ENCODE results near the gene BPIFA3. TPM values are rescaled to one million over a fixed set of nuclear protein-coding genes. Genes with fewer than 3 reads are reported as not detected.

The BPIFA3 gene
- total RNA-seq, 4 donors from 2014 or later: not detected

DNA sequence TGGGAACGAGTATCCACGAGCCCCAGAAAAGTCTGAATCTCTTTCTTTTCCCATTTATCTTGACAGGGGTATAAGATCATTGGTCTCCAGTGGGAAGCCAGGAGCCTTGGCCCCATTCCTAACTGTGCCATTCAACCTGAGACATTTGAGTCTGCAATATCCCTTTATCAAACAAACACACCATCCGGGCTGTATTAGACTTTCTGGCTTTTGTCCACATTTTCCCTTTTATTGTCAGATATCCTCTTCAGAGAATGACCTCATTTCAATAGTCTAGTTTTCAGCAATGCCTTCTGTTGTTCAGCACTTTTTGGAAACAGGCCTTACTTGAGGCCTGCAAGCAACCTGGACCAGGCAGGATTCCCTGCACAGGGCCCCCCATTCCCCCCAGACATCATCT lies 34.3 kb downstream of the BPIFA3 start:
- Histone ChIP-seq H3K27me3 (peaks cover 0 to 4% (median 4%) of the 10 kb centered on the region in 3 donors), H3K27ac (no peak overlapping the region), H3K4me3 (no peak overlapping the region), H3K36me3 (no peaks in the 10 kb centered on the region), H3K4me1 (no peaks in the 10 kb centered on the region), H3K9me3 (no peaks in the 10 kb centered on the region)
- in situ Hi-C loops (cut with MboI; ENCODE audit: low sequenced_read_pairs in 4 of 4) (no loop called here), intact Hi-C loops (cut with DNase I; ENCODE audit: low total_unique reads) (no loop called here)
- ATAC-seq (no peak), DNase-seq (no peak)
- TF ChIP-seq POLR2A (IDR thresholded peaks at IDR 0.05): no peak
- TF ChIP-seq, protein P1, sequence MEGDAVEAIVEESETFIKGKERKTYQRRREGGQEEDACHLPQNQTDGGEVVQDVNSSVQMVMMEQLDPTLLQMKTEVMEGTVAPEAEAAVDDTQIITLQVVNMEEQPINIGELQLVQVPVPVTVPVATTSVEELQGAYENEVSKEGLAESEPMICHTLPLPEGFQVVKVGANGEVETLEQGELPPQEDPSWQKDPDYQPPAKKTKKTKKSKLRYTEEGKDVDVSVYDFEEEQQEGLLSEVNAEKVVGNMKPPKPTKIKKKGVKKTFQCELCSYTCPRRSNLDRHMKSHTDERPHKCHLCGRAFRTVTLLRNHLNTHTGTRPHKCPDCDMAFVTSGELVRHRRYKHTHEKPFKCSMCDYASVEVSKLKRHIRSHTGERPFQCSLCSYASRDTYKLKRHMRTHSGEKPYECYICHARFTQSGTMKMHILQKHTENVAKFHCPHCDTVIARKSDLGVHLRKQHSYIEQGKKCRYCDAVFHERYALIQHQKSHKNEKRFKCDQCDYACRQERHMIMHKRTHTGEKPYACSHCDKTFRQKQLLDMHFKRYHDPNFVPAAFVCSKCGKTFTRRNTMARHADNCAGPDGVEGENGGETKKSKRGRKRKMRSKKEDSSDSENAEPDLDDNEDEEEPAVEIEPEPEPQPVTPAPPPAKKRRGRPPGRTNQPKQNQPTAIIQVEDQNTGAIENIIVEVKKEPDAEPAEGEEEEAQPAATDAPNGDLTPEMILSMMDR (IDR thresholded peaks at IDR 0.05 in 4 of 5, conservative IDR thresholded peaks at IDR 0.05 in 1 of 5): no peak

DNA sequence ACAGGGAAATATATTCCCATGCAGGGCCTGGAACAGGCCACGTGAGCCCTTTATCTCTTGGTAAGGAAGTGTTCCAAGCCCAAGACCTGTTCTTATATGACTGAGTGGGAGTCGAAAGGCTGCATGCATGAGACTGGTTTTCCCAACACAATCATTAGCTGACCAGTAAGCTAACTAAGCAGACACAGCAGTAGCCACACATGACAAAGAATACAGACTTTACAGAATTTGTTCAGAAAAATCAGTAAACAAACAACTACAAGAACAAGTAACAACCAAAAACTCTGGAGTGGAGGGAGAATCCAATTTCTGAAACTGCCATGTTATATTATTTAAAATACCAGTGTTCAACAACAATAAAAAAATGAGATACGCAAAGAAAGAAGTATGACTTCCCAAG lies 35.3 kb downstream of the BPIFA3 start:
- no peak for DNase-seq
- H3K36me3 ChIP-seq: no peaks in the 10 kb centered on the region
- no peak for ATAC-seq
- H3K27ac ChIP-seq: no peak overlapping the region
- H3K9me3 ChIP-seq: no peaks in the 10 kb centered on the region
- H3K4me3 ChIP-seq: no peak overlapping the region
- H3K4me1 ChIP-seq: no peaks in the 10 kb centered on the region
- peaks cover 0 to 4% (median 4%) of the 10 kb centered on the region in 3 donors for H3K27me3 ChIP-seq
- TF ChIP-seq POLR2A (IDR thresholded peaks at IDR 0.05): no peak
- TF ChIP-seq, protein P1 (IDR thresholded peaks at IDR 0.05 in 4 of 5, conservative IDR thresholded peaks at IDR 0.05 in 1 of 5): no peak
- intact Hi-C loops (cut with DNase I; ENCODE audit: low total_unique reads) (no loop called here), in situ Hi-C loops (cut with MboI; ENCODE audit: low sequenced_read_pairs in 4 of 4) (no loop called here)

DNA sequence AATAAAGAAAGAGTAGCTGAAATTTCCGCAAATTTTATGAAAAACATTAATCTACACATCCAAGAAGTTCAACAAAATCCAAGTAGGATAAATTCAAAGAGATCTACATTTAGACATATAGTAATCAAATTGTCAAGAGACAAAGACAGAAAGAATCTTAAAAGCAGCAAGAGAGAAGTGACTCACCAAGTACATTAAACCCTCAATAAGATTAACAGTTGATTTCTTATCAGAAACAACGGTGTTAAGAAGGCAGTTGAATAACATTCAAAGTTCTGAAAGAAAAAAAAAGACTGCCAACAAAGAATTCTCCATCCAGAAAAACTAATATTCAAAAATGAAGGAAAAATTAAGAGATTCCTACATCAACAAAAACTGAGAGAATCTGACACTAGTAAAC lies 37.9 kb downstream of the BPIFA3 start:
- no peaks in the 10 kb centered on the region for H3K4me1 ChIP-seq
- TF ChIP-seq, protein P1 (IDR thresholded peaks at IDR 0.05 in 4 of 5, conservative IDR thresholded peaks at IDR 0.05 in 1 of 5): no peak
- no peak for TF ChIP-seq POLR2A (IDR thresholded peaks at IDR 0.05)
- in situ Hi-C loops (cut with MboI; ENCODE audit: low sequenced_read_pairs in 4 of 4): no loop called here
- no peak overlapping the region for H3K4me3 ChIP-seq
- no peaks in the 10 kb centered on the region for H3K36me3 ChIP-seq
- intact Hi-C loops (cut with DNase I; ENCODE audit: low total_unique reads): no loop called here
- DNase-seq: no peak
- H3K27me3 ChIP-seq: peaks cover 0 to 8% (median 4%) of the 10 kb centered on the region in 3 donors
- H3K9me3 ChIP-seq: no peaks in the 10 kb centered on the region
- no peak for ATAC-seq
- H3K27ac ChIP-seq: no peak overlapping the region

DNA sequence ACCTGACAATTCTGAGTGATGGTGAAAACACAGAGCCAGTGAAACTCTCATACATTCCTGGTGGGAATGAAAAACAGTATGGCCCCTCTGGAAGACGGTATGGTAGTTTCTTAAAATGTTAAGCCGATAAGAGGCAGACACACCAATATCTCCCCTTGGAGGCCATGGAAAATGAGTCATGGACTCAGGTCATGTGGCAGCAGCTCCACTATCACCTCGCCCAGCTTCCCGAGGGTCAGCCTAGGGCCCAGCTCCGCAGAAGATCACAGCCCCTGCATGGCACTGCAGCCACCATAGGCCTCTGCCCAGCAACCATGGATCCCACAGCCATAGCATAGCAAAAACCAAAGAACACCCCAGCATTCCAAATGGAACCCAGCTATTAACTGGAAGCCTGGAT lies 40.1 kb downstream of the BPIFA3 start:
- intact Hi-C loops (cut with DNase I; ENCODE audit: low total_unique reads): no loop called here

More for the DNA sequence above, 40.1 kb downstream of the BPIFA3 start:
- no peak for DNase-seq
- Histone ChIP-seq H3K9me3 (no peaks in the 10 kb centered on the region), H3K27ac (no peak overlapping the region), H3K27me3 (peaks cover 0 to 10% (median 9%) of the 10 kb centered on the region in 3 donors), H3K4me3 (no peak overlapping the region), H3K4me1 (no peaks in the 10 kb centered on the region), H3K36me3 (no peaks in the 10 kb centered on the region)
- ATAC-seq: no peak
- TF ChIP-seq, protein P1 (IDR thresholded peaks at IDR 0.05 in 4 of 5, conservative IDR thresholded peaks at IDR 0.05 in 1 of 5): no peak
- TF ChIP-seq POLR2A (IDR thresholded peaks at IDR 0.05): no peak
- in situ Hi-C loops (cut with MboI; ENCODE audit: low sequenced_read_pairs in 4 of 4): no loop called here
